Measurements from ENCODE around the gene HSPBAP1.

GRCh38 chr3:122789585-122790273 is 3.9 kb downstream of the HSPBAP1 start:
- TF ChIP-seq CTCF (IDR thresholded peaks at IDR 0.05): no peak
- no peak for TF ChIP-seq POLR2A (IDR thresholded peaks at IDR 0.05)
